ENCODE results near the gene LHPP.

- no peak for TF ChIP-seq CTCF (IDR thresholded peaks at IDR 0.05)
- TF ChIP-seq POLR2A (IDR thresholded peaks at IDR 0.05): no peak
These were observed 164.2 kb downstream of the LHPP start for GRCh38 chr10:124625831-124626238.

Measured in Peyer's patch (tissue), 4 donors.